GM21528 (cell line): ENCODE data around the gene GJC1.
"Not testable (repeated sequence)": the region's sequence is repeated elsewhere in the genome, so short reads cannot be mapped to it uniquely, and the experiment has no call there.

Source experiments
- ATAC-seq: cut with Tn5 transposase; IDR thresholded peaks from one replicate; pipeline ENCODE4 v1.9.1; 2021; ENCODE audit warnings: mild to moderate bottlenecking, moderate library complexity; ENCODE audit not compliant: unreplicated experiment, low FRiP score

Gene GJC1

GRCh38 chr17:44846206-44846605 is 16.1 kb upstream of the GJC1 start:
- ATAC-seq = no peak

GRCh38 chr17:44844390-44844830 is 14.3 kb upstream of the GJC1 start:
- no peak for ATAC-seq

GRCh38 chr17:44842748-44843147 is 12.7 kb upstream of the GJC1 start:
- no peak for ATAC-seq

GRCh38 chr17:44840936-44841335 is 10.8 kb upstream of the GJC1 start:
- ATAC-seq = no peak

DNA sequence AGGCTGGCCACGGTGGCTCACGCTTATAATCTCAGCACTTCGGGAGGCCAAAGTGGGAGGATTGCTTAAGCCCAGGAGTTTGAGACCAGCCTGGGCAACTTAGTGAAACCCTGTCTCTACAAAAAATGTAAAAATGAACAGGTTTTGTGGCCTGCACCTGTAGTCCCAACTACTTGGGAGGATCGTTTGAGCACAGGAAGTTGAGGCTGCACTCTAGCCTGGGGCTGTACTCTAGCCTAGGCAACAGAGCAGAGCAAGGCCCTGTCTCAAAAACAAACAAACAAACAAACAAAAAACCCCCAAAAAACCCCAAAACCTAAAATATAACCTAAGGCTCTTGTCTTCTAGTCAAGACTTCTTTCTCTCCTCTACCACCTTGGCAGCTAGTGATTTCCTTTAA is 10.2 kb upstream of the GJC1 start:
- ATAC-seq = no peak

DNA sequence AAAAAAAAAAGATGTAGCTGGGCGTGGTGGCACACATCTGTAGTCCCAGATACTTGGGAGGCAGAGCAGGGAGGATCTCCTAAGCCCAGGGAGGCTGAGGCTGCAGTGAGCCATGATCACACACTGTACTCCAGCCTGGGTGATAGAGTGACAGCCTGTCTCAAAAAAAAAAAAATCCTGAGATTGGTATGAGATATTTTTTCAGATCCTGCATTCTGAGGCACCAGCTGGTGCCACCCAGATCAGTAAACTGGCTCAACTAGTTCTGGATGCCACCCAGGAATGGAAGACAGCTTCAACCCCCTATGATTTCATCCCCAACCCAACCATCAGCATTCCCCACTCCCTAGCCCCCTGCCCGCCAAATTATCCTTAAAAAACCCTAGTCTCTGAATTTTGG is 7.1 kb upstream of the GJC1 start:
- ATAC-seq = no peak

GRCh38 chr17:44832805-44833204 is 2.7 kb upstream of the GJC1 start:
- ATAC-seq = no peak

GRCh38 chr17:44831371-44831770 is 1.3 kb upstream of the GJC1 start:
- ATAC-seq = no peak

DNA sequence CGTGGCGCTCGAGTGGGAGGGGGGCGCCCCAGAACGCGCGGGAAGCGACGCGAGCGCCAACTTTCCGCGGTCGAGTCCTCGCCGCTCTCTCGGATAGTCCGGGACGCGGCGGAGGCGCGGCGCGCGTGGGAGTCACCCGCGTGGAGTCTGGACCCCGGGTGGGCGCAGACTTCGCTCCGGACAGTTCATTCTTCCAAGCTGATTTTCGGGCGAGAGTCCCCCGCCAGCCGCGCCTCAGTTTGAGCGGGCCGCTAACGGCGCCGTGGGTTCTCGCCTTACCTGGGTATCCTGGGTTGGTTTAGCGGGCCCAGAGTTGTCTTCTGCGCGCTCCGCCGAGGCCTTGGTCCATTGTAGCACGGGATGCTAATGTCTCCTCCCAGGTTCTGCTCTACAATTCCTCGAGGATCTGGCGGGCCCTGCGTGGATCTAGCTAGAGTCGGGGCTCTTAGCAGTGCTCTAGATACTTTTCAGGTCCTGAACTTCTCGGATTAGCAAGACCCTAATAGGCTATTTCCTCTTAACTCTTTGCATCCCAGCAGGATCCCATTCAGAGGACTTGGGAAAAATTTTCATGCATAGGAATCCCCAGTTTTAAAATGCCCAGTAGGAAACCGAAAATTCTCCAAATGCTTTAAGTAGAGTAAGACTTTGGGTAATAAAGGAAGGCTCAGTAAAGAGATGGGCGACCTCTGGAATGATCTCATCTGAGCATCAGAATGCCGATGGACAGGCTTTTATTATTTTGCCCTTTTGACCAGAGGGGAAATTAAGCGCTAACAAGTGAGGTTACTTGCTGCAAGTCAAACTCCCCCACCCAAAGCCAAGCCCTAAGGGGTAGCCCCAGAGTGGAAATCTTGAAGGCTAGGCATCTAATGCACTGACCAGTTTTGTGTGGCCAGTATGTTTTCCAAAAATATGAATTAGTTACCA is 537 bp upstream of the GJC1 start:
- ATAC-seq = no peak

GRCh38 chr17:44828919-44829522 is 1.1 kb downstream of the GJC1 start:
- no peak for ATAC-seq

- no peak for ATAC-seq
Observed at GRCh38 chr17:44827863-44828262, 2.2 kb downstream of the GJC1 start.

DNA sequence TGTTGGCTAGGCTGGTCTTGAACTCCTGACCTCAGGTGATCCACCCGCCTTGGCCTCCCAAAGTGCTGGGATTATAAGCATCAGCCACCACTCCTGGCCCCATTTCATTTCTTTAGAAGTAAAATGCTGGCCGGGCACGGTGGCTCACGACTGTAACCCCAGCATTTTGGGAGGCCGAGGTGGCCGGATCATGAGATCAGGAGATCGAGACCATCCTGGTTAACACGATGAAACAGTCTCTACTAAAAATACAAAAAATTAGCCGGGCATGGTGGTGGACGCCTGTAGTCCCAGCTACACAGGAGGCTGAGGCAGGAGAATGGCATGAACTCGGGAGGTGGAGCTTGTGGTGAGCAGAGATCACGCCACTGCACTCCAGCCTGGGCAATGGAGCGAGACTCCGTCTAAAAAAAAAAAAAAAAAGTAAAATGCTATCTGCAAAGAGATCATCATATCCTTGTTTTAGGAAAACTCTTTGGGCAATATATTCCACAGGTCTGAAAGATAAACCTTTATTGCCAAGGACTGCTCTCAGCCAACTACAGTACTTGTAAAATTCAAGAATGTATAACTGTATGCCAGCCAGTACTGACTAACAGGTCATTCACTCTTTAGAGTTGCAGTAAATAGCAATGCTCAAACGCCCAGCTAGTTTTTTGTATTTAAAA is 3.8 kb downstream of the GJC1 start:
- ATAC-seq = no peak

- not testable (repeated sequence) for ATAC-seq
Observed at GRCh38 chr17:44825236-44825635, 4.9 kb downstream of the GJC1 start.

DNA sequence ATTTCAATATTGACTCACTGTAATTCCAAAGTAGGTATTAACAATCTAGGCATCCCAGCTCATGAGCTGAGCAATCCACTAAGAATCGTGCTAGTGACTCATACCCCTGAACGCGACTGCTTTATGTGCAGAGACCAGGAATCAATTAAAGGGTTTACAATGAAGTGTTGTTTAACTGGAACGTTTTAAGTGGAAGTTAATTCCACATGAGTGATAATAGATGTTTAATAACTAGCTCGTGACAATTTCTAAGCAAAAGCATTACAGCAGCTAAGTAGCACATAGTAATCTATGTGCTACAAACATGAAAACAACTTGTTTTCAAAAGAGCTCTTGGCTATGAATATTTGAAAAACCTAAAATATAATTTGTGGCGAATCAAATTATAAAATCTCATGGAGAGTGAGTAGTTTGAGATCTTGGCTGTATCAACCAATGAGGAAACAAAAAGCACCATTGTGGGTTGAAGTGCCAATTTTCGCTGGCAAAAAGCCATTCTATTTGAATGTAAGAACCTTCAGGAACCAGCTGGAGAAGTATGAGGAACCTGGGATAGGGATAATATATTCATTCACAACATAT is 9.4 kb downstream of the GJC1 start:
- ATAC-seq = no peak

- not testable (repeated sequence) for ATAC-seq
Observed at GRCh38 chr17:44818508-44818907, 11.6 kb downstream of the GJC1 start.

- no peak for ATAC-seq
Observed at GRCh38 chr17:44812263-44812662, 17.8 kb downstream of the GJC1 start.

- ATAC-seq = not testable (repeated sequence)
Observed at GRCh38 chr17:44808656-44809388, 21.3 kb downstream of the GJC1 start.

GRCh38 chr17:44808156-44808555 is 21.9 kb downstream of the GJC1 start:
- no peak for ATAC-seq

DNA sequence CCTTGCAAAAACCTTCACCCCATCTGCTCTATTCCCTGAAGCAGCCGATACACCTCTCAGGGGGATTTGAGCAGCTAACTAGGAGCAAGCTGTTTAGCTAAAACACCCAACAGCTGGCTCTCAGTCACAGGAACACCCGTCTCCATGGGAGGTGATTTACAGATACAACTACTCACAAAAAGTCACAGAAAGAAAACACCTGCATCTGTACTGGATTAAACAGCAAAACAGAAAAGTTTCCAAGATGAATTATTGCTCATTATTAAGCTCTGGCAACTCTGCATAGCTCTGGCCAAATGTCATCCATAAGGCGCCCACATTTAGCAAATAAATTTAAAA is 22.3 kb downstream of the GJC1 start:
- ATAC-seq = no peak

DNA sequence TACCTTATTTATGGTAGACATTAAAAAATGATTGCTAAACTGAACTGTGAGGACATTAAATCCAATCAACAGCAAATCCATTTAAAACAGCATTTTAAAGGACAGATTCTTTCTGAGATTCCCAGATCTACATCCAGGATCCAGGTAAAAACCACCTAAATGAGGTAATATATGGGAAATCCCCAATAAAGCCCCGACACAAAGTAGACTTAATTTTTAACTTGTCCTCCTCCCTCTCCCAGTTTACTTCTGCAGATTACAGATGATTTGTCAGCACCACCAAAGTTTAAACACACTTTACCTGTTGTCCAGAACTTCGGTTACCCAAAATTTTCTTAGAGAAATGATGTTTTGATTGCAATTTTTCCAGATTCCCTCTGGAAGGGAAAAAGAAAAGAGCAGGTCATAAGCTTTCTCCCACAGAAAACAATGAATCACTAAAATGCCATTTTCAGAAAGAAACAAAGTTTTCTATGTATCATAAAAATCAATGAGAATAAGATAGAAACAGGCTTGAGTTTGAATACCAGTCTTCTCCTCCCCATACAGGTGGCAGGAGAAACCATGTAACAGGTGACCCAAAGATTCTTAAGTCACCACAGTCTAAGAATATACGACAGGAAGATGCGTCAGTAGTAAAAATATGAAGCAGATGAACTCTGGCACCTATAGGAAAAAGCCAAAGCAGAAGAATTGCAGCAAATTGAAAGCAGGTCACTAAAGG is 22.8 kb downstream of the GJC1 start:
- no peak for ATAC-seq
